ENCODE measurements around the gene ABLIM2. TPM values are rescaled to one million over a fixed set of nuclear protein-coding genes. Genes with fewer than 3 reads are reported as not detected.

The ABLIM2 gene
- total and polyA plus RNA-seq, 7 experiments from 2014 or later: 0.22 to 5.8 (median 3.1) TPM

GRCh38 chr4:7960017-7960789 is 198.4 kb downstream of the ABLIM2 start:
- H3K4me3 ChIP-seq (ENCODE audit: low read length): no peak overlapping the region
- H3K27me3 ChIP-seq (ENCODE audit: control insufficient read depth in 2 of 2, insufficient read depth in 2 of 2, low read length in 2 of 2): no peaks in the 10 kb centered on the region
- peaks cover 17 to 21% of the 10 kb centered on the region in 2 donors for H3K4me1 ChIP-seq (ENCODE audit: control insufficient read depth in 2 of 2, insufficient read depth in 2 of 2, low read length in 2 of 2)
- no peak for DNase-seq
- Mint-ChIP-seq H3K27me3 (peaks cover 0 to 6% (median 0%) of the 10 kb centered on the region in 5 donors), H3K9me3 (no peaks in the 10 kb centered on the region), H3K4me1 (peaks cover 13 to 47% (median 25%) of the 10 kb centered on the region in 7 donors), H3K4me3 (peak overlapping the region in 6 of 10 donors; percentile 48 to 74 (median 62)), H3K27ac (peak overlapping the region in 6 of 9 donors; percentile 38 to 77 (median 70)), H3K36me3 (no peaks in the 10 kb centered on the region)
- CTCF ChIA-PET: interaction anchor here (0.6 to 1.5 kb wide), 2 partner anchors 22 to 39 kb away, joined by 3 read pairs; no protein-coding TSS in a partner anchor
- H3K36me3 ChIP-seq (ENCODE audit: control insufficient read depth in 2 of 3, insufficient read depth in 3 of 3, low read length in 3 of 3): no peaks in the 10 kb centered on the region
- POLR2A ChIA-PET: interaction anchor here (1.0 to 1.8 kb wide), 2 partner anchors 15 to 21 kb away, joined by 4 read pairs; partner anchors contain the start of gene AFAP1
- intact Hi-C loops (cut with micrococcal nuclease): loop anchor here in 1 of 2 donors (1.0 to 5.0 kb wide), 2 partner anchors 10 to 93 kb away; no protein-coding TSS in a partner anchor
- no peak overlapping the region for H3K27ac ChIP-seq (ENCODE audit: low read depth, low read length)
- no peaks in the 10 kb centered on the region for H3K9me3 ChIP-seq (ENCODE audit: control insufficient read depth in 2 of 3, low read length in 3 of 3)
- ATAC-seq: peak; percentile 5

- Histone ChIP-seq H3K36me3 (ENCODE audit: control insufficient read depth in 2 of 3, insufficient read depth in 3 of 3, low read length in 3 of 3) (no peaks in the 10 kb centered on the region), H3K27ac (ENCODE audit: low read depth, low read length) (no peak overlapping the region), H3K27me3 (ENCODE audit: control insufficient read depth in 2 of 2, insufficient read depth in 2 of 2, low read length in 2 of 2) (no peaks in the 10 kb centered on the region), H3K4me1 (ENCODE audit: control insufficient read depth in 2 of 2, insufficient read depth in 2 of 2, low read length in 2 of 2) (peaks cover 10 to 13% of the 10 kb centered on the region in 2 donors), H3K9me3 (ENCODE audit: control insufficient read depth in 2 of 3, low read length in 3 of 3) (no peaks in the 10 kb centered on the region), H3K4me3 (ENCODE audit: low read length) (no peak overlapping the region)
- ChIA-PET CTCF (interaction anchor here (1.5 kb wide), 1 partner anchor 21 kb away, joined by 3 read pairs; no protein-coding TSS in a partner anchor), POLR2A (interaction anchor here (1.8 kb wide), 1 partner anchor 14 kb away, joined by 4 read pairs; no protein-coding TSS in a partner anchor)
- Mint-ChIP-seq H3K9me3 (no peaks in the 10 kb centered on the region), H3K27ac (peak overlapping the region in 3 of 9 donors; percentile 46 to 52 (median 48)), H3K4me3 (peak overlapping the region in 1 of 10 donors; percentile 6), H3K36me3 (no peaks in the 10 kb centered on the region), H3K4me1 (peaks cover 11 to 36% (median 16%) of the 10 kb centered on the region in 7 donors), H3K27me3 (peaks cover 0 to 6% (median 0%) of the 10 kb centered on the region in 5 donors)
- DNase-seq (no peak), ATAC-seq (no peak)
- intact Hi-C loops (cut with micrococcal nuclease): no loop called here
These were observed 199.5 kb downstream of the ABLIM2 start for GRCh38 chr4:7959078-7959477.

- intact Hi-C loops (cut with micrococcal nuclease): no loop called here
- ChIA-PET POLR2A (no interaction called here), CTCF (no interaction called here)
- H3K27ac Mint-ChIP-seq: peak overlapping the region in 1 of 9 donors; percentile 36
- no peak overlapping the region for H3K4me3 Mint-ChIP-seq
- ATAC-seq (no peak), DNase-seq (no peak)
- H3K9me3 Mint-ChIP-seq: peaks cover 0 to 13% (median 0%) of the 10 kb centered on the region in 11 donors
- no peaks in the 10 kb centered on the region for H3K27me3 ChIP-seq (ENCODE audit: control insufficient read depth in 2 of 2, insufficient read depth in 2 of 2, low read length in 2 of 2)
- H3K4me1 Mint-ChIP-seq: peaks cover 7 to 21% (median 9%) of the 10 kb centered on the region in 7 donors
- H3K27ac ChIP-seq (ENCODE audit: low read depth, low read length): no peak overlapping the region
- peaks cover 0 to 6% (median 0%) of the 10 kb centered on the region in 5 donors for H3K27me3 Mint-ChIP-seq
- H3K9me3 ChIP-seq (ENCODE audit: control insufficient read depth in 2 of 3, low read length in 3 of 3): no peaks in the 10 kb centered on the region
- no peaks in the 10 kb centered on the region for H3K36me3 ChIP-seq (ENCODE audit: control insufficient read depth in 2 of 3, insufficient read depth in 3 of 3, low read length in 3 of 3)
- H3K4me1 ChIP-seq (ENCODE audit: control insufficient read depth in 2 of 2, insufficient read depth in 2 of 2, low read length in 2 of 2): peaks cover 10 to 13% of the 10 kb centered on the region in 2 donors
- H3K4me3 ChIP-seq (ENCODE audit: low read length): no peak overlapping the region
- H3K36me3 Mint-ChIP-seq: peaks cover 0 to 6% (median 4%) of the 10 kb centered on the region in 5 donors
These were observed 201.5 kb downstream of the ABLIM2 start for GRCh38 chr4:7956934-7957656.

GRCh38 chr4:7956270-7956808 is 202.3 kb downstream of the ABLIM2 start:
- Histone ChIP-seq H3K27me3 (ENCODE audit: control insufficient read depth in 2 of 2, insufficient read depth in 2 of 2, low read length in 2 of 2) (no peaks in the 10 kb centered on the region), H3K9me3 (ENCODE audit: control insufficient read depth in 2 of 3, low read length in 3 of 3) (peaks cover 0 to 4% (median 0%) of the 10 kb centered on the region in 3 experiments), H3K4me3 (ENCODE audit: low read length) (no peak overlapping the region), H3K36me3 (ENCODE audit: control insufficient read depth in 2 of 3, insufficient read depth in 3 of 3, low read length in 3 of 3) (no peaks in the 10 kb centered on the region), H3K27ac (ENCODE audit: low read depth, low read length) (no peak overlapping the region), H3K4me1 (ENCODE audit: control insufficient read depth in 2 of 2, insufficient read depth in 2 of 2, low read length in 2 of 2) (peaks cover 10 to 12% of the 10 kb centered on the region in 2 donors)
- Mint-ChIP-seq H3K36me3 (peaks cover 0 to 8% (median 4%) of the 10 kb centered on the region in 5 donors), H3K4me1 (peaks cover 7 to 18% (median 9%) of the 10 kb centered on the region in 7 donors), H3K9me3 (peaks cover 0 to 21% (median 4%) of the 10 kb centered on the region in 11 donors), H3K27ac (no peak overlapping the region), H3K4me3 (no peak overlapping the region), H3K27me3 (peaks cover 0 to 6% (median 0%) of the 10 kb centered on the region in 5 donors)
- POLR2A ChIA-PET: no interaction called here
- CTCF ChIA-PET: no interaction called here
- no peak for ATAC-seq
- intact Hi-C loops (cut with micrococcal nuclease): no loop called here
- no peak for DNase-seq

- Mint-ChIP-seq H3K4me3 (no peak overlapping the region), H3K27ac (no peak overlapping the region), H3K9me3 (peaks cover 0 to 27% (median 5%) of the 10 kb centered on the region in 11 donors), H3K36me3 (peaks cover 0 to 13% (median 4%) of the 10 kb centered on the region in 5 donors), H3K27me3 (peaks cover 0 to 6% (median 0%) of the 10 kb centered on the region in 5 donors), H3K4me1 (peaks cover 0 to 9% (median 1%) of the 10 kb centered on the region in 7 donors)
- H3K9me3 ChIP-seq (ENCODE audit: control insufficient read depth in 2 of 3, low read length in 3 of 3): peaks cover 0 to 6% (median 0%) of the 10 kb centered on the region in 3 experiments
- no peak overlapping the region for H3K27ac ChIP-seq (ENCODE audit: low read depth, low read length)
- ATAC-seq: no peak
- peaks cover under 1 to 3% of the 10 kb centered on the region in 2 donors for H3K4me1 ChIP-seq (ENCODE audit: control insufficient read depth in 2 of 2, insufficient read depth in 2 of 2, low read length in 2 of 2)
- no peak overlapping the region for H3K4me3 ChIP-seq (ENCODE audit: low read length)
- no peak for DNase-seq
- H3K27me3 ChIP-seq (ENCODE audit: control insufficient read depth in 2 of 2, insufficient read depth in 2 of 2, low read length in 2 of 2): no peaks in the 10 kb centered on the region
- no peaks in the 10 kb centered on the region for H3K36me3 ChIP-seq (ENCODE audit: control insufficient read depth in 2 of 3, insufficient read depth in 3 of 3, low read length in 3 of 3)
- ChIA-PET CTCF (no interaction called here), POLR2A (no interaction called here)
- intact Hi-C loops (cut with micrococcal nuclease): no loop called here
These were observed 203.2 kb downstream of the ABLIM2 start for GRCh38 chr4:7955393-7955792.

GRCh38 chr4:7952615-7953014 is 206.0 kb downstream of the ABLIM2 start:
- Histone ChIP-seq H3K4me3 (ENCODE audit: low read length) (no peak overlapping the region), H3K4me1 (ENCODE audit: control insufficient read depth in 2 of 2, insufficient read depth in 2 of 2, low read length in 2 of 2) (peaks cover 0 to 3% of the 10 kb centered on the region in 2 donors), H3K36me3 (ENCODE audit: control insufficient read depth in 2 of 3, insufficient read depth in 3 of 3, low read length in 3 of 3) (no peaks in the 10 kb centered on the region), H3K27me3 (ENCODE audit: control insufficient read depth in 2 of 2, insufficient read depth in 2 of 2, low read length in 2 of 2) (no peaks in the 10 kb centered on the region), H3K27ac (ENCODE audit: low read depth, low read length) (no peak overlapping the region), H3K9me3 (ENCODE audit: control insufficient read depth in 2 of 3, low read length in 3 of 3) (peaks cover 0 to 6% (median 0%) of the 10 kb centered on the region in 3 experiments)
- Mint-ChIP-seq H3K36me3 (peaks cover 0 to 13% (median 4%) of the 10 kb centered on the region in 5 donors), H3K9me3 (peaks cover 0 to 27% (median 5%) of the 10 kb centered on the region in 11 donors), H3K27ac (no peak overlapping the region), H3K4me3 (no peak overlapping the region), H3K27me3 (peaks cover 0 to 19% (median 0%) of the 10 kb centered on the region in 5 donors), H3K4me1 (peaks cover 4 to 16% (median 10%) of the 10 kb centered on the region in 7 donors)
- CTCF ChIA-PET: interaction anchor here (0.6 to 1.7 kb wide), 2 partner anchors 14 to 151 kb away, joined by 4 to 5 read pairs; no protein-coding TSS in a partner anchor
- no peak for DNase-seq
- POLR2A ChIA-PET: interaction anchor here (2.2 kb wide), 1 partner anchor 13 kb away, joined by 6 read pairs; the partner anchor contains the start of gene AFAP1
- no peak for ATAC-seq
- intact Hi-C loops (cut with micrococcal nuclease): no loop called here
